Middle frontal gyrus (tissue), 1 donor: Measurements from ENCODE around the gene UBXN7.
"Not testable (repeated sequence)": the region's sequence is repeated elsewhere in the genome, so short reads cannot be mapped to it uniquely, and the experiment has no call there.

Experiments
- DNase-seq: peaks from one replicate; pipeline ENCODE4 v3.0.0-alpha.2; 2015; ENCODE audit warnings: low spot score; ENCODE audit errors: extremely low spot score

UBXN7 gene

DNA sequence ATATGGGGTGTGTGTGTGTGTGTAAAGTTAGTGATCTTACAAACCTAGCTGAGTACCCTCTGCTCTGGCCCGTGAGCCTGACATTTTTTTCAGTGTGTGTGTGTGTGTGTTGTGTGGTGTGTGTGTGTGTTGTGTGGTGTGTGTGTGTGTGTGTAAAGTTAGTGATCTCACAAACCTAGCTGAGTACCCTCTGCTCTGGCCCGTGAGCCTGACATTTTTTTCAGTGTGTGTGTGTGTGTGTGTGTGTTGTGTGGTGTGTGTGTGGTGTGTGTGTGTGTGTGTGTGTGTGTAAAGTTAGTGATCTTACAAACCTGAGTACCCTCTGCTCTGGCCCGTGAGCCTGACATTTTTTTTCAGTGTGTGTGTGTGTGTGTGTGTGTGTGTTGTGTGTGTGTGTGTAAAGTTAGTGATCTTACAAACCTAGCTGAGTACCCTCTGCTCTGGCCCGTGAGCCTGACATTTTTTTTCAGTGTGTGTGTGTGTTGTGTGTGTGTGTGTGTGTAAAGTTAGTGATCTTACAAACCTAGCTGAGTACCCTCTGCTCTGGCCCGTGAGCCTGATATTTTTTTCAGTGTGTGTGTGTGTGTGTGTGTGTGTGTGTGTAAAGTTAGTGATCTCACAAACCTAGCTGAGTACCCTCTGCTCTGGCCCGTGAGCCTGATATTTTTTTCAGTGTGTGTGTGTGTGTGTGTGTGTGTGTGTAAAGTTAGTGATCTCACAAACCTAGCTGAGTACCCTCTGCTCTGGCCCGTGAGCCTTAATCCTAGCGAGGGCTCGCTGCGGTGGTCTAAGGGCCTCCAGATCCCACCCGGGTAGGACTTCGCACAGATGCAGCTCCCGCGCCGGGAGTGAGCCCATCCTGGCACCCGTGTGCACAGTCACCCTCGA is 115.2 kb downstream of the UBXN7 start:
- not testable (repeated sequence) for DNase-seq

DNA sequence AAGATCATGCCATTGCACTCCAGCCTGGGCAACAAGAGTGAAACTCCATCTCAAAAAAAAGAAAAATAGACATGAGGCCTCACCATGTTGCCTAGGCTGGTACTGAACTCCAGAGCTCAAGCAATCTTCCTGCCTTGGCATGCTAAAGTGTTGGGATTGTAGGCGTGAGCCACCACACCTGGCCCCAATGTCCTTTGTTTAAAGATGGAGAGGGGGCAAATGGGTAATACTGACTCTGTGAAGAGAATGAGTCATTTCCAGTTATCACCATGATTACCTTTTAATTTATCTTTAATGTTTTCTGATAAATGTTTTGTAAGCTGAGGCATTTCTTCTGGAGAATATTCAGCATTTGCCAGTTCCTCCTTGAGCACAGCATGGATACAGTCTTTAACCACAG is 116.4 kb downstream of the UBXN7 start:
- no peak for DNase-seq

DNA sequence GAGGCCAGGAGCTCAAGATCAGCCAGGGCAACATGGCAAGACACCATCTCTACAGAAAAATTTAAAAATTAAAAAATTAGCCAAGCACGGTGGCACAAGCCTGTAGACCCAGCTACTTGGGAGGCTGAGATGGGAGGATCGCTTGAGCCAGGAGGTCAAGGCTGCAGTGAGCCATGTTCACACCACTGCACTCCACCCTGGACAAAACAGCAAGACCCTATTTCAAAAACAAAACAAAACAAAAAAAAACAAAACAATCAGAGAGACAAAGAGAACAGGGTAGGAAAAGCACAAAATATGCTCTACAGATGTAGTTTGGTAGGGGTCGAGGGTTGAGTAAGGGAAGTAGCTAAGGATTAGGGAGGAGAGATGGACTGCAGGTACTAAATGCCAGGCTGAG is 117.6 kb downstream of the UBXN7 start:
- no peak for DNase-seq

DNA sequence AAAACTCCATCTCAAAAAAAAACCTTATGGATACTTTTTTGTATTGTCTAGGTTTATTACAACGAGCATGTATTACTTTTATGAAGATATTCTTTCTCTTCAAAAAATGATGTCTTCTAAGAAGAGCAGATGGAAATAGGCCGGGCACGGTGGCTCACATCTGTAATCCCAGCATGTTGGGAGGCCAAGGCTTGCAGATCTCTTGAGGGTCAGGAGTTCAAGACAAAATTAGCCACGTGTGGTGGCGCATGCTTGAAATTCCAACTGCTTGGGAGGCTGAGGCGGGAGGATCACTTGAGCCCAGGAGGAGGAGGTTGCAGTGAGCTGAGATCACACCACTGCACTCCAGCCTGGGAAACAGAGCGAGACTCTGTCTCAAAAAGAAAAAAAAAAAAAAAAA is 118.1 kb downstream of the UBXN7 start:
- DNase-seq, result not testable (repeated sequence)

DNA sequence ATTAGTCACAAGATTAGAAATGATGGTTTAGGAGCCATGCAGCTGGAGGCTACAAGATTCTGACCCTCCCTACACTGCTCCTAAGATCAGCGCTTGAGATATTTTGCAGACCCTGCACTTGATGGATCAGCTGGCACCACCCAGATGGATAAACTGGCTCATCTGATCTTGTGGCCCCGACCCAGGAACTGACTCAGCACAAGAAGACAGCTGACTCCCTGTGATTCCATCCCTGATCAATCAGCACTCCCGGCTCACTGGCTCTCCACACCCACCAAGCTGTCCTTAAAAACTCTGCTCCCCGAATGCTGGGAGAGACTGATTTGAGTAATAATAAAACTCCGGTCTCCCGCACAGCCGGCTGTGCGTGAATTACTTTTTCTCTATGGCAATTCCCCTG is 129.3 kb downstream of the UBXN7 start:
- not testable (repeated sequence) for DNase-seq

DNA sequence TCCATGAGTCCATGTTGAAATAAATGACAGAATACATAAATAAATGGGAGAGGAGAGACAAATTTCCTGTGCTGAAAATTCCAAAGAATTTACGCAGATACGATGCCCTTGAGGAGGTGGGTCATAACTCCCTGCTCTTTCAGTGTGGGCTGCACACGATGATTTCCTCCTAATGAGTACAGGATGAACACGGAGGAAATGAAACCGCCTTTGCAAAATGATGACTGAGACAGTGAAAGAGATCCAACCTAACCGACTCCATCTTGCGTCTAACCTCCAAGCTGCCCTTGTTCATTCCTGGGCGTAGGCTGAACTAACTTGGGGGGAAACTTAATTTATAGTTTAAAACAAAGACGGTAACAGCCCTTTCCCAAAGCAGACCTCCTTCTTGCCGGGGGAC is 129.7 kb downstream of the UBXN7 start:
- not testable (repeated sequence) for DNase-seq

DNA sequence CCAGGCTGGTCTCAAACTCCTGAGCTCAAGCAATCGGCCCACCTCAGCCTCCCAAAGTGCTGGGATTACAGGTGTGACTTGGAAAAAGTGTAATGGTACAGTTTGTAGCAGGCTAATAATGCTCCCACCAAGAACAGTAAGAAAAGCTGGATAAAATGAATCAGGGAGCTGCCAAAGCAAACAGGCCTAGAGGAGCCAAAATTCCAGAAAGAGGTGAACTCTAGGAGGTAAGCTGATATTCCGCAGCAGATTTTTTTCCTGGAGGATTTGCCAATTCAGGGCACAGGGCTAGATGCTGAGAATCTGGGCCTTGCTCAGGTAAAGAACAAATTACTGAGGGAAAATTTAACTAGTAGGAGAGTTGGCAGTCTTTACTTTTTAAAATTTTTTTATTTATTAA is 133.7 kb downstream of the UBXN7 start:
- DNase-seq, result no peak
